NCI-H187 treated with DMSO at 0.1 percent for 48 hours (cell line): ENCODE measurements around the gene GK.
"Not testable (repeated sequence)": the region's sequence is repeated elsewhere in the genome, so short reads cannot be mapped to it uniquely, and the experiment has no call there.

ENCODE experiments used
- DNase-seq: peaks from one replicate; lab custom pipeline; 2025; lab: John Stamatoyannopoulos, UW

Gene GK

DNA sequence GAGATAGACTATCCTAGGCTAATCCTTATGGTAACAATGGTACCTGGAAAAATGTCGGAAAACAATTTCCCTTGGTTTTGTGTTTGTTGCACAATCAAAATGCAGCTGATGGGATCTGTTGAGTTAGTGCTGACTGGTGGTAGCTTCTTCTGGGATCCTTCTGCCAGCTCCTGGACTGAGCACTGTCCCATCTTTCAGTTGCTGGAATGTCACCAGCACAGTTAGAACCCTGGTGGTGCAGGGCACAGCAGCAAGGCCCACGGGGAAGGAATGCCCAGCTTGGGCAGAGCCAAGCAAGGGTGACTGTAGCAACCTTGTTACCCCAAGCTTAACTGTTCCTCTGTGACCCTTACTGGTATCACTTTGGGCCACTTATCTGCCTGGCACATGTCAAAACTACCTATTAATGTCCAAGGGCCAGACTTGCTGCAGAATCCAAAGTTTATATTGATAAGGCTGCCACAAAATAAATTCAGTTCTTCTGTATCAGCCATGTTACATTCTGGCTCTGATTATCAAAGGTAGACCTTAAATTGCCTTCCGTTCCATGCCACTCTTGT, 53.1 kb downstream of the GK start:
- DNase-seq, result no peak

DNA sequence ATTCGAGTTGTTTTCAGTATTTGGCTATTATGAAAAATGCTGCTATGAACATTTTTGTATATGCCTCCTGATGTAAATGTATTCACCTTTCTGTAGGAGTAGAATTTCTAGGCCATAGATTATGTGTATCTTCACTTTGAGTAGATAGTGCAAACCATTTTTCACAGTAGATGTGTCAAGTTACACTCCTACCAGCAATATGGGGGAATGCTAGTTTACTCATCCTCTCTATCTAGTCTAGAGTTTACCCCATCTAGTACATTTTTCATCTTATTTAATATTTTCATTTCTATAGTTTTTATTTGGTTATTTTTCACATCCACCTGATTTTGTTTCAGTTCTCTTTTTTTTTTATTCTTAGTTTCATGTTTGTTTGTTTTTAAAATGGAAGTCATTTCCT, 59.0 kb downstream of the GK start:
- DNase-seq, result no peak

DNA sequence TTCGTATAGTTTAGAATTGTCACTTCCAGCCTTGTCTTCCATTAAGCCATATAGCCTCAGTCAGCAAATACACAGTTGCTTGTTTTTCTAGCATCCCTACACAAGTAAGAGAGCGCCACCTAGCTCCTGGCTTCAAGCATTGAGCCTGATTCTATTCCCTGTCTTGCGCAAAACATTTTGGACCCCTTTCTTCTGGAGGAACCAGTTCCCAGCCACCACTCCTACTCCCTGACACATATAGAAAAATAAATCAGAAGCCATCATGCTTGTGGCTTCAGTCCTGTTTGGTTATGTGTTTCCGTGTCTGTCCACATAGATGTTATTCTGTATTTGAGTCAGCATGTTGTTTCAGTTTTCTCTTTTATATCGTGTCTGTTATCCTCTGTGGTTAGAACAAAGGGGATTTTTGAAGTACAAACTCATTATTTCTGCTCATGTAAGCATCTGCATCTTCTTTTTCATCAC, 59.9 kb downstream of the GK start:
- DNase-seq, result no peak

DNA sequence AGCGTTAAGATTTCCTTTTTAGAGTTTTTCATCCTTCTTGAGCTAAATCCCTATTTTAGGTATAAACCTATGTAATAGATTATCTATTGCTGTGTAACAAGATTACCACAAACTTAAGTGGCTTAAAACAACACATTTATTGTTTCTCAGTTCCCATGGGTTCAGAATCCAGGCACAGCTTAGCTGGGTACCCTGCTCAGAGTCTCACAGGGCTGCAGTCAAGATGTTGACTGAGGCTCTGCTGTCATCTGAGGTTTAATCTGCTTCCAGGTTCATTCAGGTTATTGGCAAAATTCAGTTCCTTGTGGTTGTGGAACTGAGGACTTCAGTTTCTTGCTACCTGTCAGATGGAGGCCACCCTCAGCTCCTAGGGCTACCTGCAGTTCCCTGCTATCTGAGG, 60.9 kb downstream of the GK start:
- no peak for DNase-seq

DNA sequence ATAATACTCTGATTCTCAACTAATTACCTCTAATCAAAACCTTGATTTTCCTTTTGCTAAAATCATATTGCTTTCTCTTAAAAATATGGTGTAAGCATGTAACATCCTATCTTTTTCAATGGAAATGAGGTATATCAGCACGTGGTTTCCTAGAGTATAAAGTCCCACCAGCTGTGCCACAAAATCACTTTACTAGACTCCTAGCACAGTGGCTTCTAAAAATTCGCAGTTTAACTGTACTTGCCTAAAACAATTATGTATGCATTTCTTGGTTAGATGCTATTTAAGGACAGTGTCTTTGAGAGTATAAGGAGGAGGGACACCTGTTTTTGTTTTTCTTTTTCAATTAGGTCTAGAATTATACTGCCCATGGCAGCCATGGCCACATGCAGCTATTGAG, 62.8 kb downstream of the GK start:
- no peak for DNase-seq

DNA sequence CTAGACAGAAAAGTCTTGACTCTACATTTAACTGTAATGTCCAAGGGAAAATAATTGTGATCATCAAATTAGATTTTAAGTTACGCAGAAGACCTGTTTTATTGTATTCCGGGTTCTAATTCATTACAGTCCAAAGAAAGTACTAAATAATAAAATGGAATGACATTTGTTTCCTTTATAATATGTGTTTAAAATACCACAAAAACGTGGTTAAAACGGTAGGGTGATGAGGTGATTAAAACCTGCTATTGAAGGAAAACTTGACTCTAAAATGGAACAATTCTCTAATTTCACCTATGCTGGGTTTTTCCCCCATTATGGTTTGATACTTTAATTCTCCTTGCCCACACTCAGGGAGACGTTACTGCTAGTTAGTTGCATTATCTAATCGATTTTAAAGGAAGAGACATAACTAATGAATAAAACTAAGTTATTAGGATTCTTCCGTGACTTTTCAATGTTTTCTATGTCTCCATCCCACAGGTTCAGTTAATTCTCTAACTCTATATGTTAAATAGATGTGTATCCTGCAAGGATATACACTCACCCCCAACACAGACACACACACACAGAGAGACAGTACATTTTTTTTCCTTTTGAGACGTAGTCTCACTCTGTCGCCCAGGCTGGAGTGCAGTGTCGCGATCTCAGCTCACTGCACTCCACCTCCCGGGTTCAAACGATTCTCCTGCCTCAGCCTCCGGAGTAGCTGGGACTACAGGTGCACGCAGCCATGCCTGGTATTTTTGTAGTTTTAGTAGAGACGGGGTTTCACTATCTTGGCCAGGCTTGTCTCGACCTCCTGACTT, 80.8 kb downstream of the GK start:
- no peak for DNase-seq

DNA sequence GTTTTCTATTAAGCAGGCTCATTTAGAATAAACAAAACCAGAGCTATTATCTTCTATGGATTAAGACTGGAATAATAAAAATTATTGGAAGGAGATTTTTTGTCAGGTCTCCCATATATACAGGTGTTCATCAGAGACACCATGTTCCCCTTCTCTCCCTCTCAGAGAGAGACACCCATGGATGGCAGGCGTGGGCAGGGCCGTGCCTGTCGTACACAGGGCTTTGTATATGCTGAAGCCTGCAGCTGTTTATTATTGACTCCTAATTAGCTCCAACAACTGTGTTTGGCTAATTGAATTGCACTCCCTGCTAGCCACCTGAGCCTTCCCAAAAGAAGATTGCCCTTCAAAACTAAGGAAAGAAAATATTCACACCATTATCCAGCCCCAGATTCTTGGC, 81.6 kb downstream of the GK start:
- DNase-seq, result no peak

DNA sequence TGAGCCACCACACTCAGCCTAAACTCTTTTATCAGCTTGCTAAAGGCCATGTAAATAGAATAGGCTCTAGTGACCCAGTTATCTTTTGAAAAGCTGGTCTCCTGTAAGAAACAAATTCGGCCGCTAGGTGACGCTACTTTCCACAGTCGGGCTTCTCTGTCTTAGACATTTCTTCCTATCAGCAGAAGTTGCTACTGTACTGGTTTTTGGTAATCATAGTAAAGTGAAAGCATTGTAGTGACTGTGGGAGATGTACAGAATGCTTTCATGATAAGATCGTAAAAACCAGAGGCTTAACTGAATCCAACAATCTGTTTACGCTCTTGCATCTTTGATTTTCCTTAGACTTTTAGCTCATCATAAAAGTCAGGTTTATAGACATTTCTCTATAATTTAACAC, 82.6 kb downstream of the GK start:
- DNase-seq, result no peak

DNA sequence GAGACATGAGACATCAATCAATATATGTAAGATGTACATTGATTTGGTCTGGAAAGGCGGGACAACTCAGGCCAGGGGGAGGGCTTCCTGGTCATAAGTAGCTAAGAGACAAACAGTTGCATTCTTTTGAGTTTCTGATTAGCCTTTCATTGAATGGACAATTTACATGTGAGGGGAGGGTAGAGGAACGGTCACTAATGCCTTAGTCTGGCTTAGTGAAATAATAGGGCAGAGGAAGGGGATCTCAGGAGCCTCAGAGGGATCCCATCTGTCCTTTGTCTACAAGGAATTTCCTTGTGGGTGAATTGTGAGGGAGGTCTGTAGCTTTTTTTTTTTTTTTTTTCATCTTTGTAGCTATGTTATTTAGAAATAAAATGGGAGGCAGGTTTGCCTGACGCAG, 88.3 kb downstream of the GK start:
- DNase-seq, result no peak

DNA sequence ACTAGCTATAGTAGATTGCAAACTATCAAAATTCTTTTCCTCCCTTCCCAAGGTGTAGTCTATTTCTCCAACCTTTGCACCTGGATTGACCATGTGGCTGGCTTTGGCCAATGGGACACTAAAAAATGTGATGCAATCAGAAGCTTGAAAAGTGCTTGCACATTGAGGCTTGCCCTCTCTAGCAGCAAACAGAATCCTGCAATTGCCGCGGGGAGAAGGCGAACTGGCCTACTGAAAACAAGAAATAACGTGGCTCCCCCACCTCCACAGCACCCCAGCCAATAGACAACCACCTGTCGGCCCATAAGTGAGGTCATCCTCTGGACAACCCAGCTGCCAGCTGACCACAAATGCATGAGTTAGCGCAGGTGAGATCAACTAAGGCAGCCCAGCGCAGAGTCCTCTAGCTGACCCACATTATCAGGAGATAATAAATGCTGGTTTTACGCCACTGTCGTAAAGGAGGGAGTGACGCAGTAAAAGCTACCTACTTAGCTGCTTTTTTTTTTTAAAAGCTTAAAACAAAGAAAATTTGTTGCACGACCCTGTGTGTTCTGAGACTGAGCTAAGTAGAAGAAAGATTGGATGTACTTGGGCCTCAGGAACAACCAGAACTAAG, 95.2 kb downstream of the GK start:
- no peak for DNase-seq

DNA sequence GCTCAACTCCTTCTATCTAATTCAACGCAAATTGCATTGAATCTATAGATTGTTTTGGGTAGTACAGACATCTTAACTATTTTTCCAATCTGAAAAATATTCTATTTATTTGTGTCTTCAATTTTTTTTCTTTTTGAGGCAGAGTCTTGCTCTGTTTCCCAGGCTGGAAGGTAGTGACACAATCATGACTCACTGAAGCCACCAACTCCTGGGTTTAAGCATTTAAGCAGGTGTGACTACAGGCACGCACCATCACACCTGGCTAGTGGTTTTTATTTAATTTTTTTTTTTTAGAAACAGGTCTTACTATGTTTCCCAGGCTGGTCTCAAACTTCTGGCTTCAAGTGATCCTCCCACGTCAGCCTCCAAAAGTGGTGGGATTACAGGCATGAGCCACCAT, 98.3 kb downstream of the GK start:
- DNase-seq, result no peak

DNA sequence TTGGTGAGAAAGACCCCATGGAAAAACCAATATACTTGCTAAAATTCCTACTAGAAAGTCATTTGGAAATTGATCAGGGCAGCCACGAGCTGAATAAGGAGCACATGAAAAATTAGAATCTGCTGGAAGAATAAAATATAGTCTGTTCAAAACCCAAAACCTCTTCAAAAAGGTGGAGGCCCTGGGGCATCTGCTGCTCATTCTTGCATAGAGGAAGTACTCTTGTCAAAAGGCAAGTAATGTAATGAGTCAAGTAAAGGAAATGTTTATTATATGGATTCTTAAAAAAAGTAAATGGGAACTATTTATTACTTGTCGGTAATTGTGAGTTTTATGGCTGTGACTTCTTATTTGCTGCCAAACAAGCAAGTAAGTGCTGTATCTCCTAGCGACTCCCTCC, 109.5 kb downstream of the GK start:
- no peak for DNase-seq

DNA sequence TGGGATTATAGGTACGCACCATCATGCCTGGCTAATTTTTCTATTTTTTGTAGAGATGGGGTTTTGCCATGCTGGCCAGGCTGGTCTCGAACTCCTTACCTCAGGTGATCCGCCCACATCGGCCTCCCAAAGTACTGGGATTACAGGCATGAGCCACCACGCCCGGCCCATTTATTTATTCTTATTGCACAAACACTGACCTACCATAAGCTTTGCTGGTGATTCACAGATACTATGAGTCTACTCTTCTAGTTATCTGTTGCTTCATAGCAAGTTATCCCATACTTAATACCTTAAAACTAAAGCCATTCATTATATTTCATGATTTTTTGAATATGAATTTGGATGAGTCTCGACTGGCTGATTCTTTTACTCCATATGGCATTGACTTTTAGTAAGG, 120.5 kb downstream of the GK start:
- not testable (repeated sequence) for DNase-seq

DNA sequence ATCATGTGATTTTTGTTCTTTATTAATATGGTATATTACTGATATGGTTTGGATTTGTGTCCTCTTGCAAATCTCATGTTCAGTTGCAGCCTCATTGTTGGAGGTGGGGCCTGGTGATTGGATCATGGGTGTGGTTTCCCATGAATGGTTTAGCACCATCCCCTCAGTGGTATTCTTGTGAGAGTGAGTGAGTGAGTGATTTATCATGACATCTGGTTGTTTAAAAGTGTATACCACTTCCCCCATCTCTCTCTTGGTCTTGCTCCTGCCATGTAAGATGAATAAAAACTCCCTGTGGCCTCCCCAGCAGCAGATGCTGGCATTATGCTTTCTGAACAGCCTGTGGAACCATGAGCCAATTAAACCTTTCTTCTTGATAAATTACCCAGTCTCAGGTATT, 124.4 kb downstream of the GK start:
- no peak for DNase-seq

DNA sequence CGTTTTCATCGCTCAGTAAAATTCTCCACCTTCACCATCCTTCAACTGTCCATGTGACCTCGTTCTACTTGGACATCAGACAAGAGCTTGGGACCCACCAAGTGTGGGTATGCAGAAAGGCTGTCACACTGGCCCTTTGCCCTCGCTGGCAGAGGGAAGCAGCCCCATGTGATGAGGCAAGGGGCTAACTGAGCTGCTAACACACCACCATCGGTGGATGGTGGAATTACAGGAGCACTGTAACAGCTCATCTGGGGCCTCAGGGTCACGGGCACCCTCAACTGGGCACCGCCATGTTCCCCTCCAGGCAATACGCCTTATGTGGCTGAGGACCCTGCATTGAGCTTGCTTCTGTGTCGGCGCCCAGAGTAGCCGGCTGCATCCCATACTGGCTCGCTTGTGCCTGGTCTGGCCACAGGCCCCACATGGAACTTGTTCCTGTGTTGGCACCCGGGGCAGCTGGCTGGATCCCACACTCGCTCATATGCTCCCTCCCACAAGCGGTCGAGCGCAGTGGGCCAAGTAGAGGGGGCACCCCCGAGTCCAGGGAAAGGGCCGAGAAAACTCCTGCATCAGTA, 126.3 kb downstream of the GK start:
- no peak for DNase-seq
